Transverse colon (tissue), 3 donors: Measurements from ENCODE around the gene RBM42.

ENCODE experiments used
- EP300 ChIP-seq: sonication (generic); formaldehyde crosslinking; IDR thresholded peaks from one replicate; pipeline ENCODE4 v1.6.1; 2017; ENCODE audit warnings: antibody characterized with exemption, low read depth
- POLR2A ChIP-seq: fragments of 450-650 bp; IDR thresholded peaks from one replicate; pipeline ENCODE4 v1.6.1; 2016; ENCODE audit warnings: antibody characterized with exemption, mild to moderate bottlenecking, moderate library complexity
- POLR2AphosphoS5 ChIP-seq, 3 donors: sonication (generic); formaldehyde crosslinking; IDR thresholded peaks; one replicate each; pipeline ENCODE4 v1.6.1; 2016; ENCODE audit warnings: antibody characterized with exemption in 3 of 3

DNA sequence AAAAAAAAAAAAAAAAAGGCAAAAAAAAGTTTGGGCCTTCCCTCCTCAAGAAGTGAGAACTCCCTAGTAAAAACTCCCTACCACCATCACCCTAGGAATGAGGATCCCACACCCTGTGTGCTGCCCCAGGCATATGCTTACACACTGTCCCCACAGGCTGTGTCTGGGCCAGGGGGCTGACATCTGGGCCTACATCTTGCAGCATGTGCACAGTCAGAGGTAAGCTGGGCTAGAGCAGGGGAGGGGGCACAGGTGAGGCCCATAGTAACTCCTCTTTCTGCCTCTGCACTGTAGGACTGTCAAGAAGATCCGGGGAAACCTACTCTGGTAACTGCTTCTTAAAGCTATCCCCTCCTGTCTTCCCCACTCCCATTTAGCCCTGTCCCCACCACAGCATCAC lies 15.3 kb upstream of the RBM42 start:
- no peak for TF ChIP-seq POLR2A
- no peak for TF ChIP-seq POLR2AphosphoS5 (IDR thresholded peaks at IDR 0.05)
- no peak for TF ChIP-seq EP300
